ENCODE results near the gene PRDM2.

DNA sequence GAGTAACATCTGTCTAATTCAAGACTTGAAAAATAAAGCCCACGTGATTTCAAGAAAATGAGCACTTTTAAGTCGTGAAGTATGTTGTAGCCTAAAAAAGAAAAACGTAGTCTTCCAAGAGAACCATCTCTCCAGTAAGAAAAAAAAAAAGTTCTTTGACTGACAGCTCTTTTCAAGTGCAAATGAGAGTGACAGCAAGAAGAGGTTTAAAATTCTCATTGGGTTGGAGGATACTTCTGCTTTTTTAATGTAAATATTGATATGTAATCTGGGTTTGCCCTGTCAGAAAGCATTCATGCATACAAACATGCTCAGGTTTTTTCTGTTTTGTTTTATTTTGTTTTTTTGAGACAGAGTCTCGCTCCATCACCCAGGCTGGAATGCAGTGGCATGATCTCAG, 32.3 kb upstream of the PRDM2 start:
- TF ChIP-seq, protein P1, sequence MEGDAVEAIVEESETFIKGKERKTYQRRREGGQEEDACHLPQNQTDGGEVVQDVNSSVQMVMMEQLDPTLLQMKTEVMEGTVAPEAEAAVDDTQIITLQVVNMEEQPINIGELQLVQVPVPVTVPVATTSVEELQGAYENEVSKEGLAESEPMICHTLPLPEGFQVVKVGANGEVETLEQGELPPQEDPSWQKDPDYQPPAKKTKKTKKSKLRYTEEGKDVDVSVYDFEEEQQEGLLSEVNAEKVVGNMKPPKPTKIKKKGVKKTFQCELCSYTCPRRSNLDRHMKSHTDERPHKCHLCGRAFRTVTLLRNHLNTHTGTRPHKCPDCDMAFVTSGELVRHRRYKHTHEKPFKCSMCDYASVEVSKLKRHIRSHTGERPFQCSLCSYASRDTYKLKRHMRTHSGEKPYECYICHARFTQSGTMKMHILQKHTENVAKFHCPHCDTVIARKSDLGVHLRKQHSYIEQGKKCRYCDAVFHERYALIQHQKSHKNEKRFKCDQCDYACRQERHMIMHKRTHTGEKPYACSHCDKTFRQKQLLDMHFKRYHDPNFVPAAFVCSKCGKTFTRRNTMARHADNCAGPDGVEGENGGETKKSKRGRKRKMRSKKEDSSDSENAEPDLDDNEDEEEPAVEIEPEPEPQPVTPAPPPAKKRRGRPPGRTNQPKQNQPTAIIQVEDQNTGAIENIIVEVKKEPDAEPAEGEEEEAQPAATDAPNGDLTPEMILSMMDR (conservative IDR thresholded peaks at IDR 0.05 in 1 of 2, IDR thresholded peaks at IDR 0.05 in 1 of 2; ENCODE audit: low read depth in 1 of 2, low read length in 2 of 2) = no peak
- TF ChIP-seq EZH2 (IDR thresholded peaks at IDR 0.05; ENCODE audit: low read length, missing control alignments) = no peak
